H1 (cell line): ENCODE data around the gene NEURL1B.

Source experiments
- POU5F1 ChIP-seq: IDR thresholded peaks from 2 replicates; pipeline ENCODE4 v1.6.1; 2011; ENCODE audit warnings: low read depth, mild to moderate bottlenecking, low read length, moderate library complexity
- YY1 ChIP-seq: IDR thresholded peaks from 2 replicates; pipeline ENCODE4 v1.6.1; 2011; ENCODE audit warnings: low read depth, mild to moderate bottlenecking, low read length

- TF ChIP-seq POU5F1 = no peak
- TF ChIP-seq YY1 = no peak
These were observed 7.7 kb downstream of the NEURL1B start for GRCh38 chr5:172648755-172649154.
